DOHH2 (cell line): ENCODE data around the gene LAMP2.

Source experiments
- CTCF ChIP-seq: fragments of 200-600 bp; sonication (generic); IDR thresholded peaks from one replicate; pipeline ENCODE4 v1.5.1; 2014; ENCODE audit warnings: antibody characterized with exemption, mild to moderate bottlenecking, low read depth, low read length; ENCODE audit not compliant: poor library complexity, severe bottlenecking
- EZH2phosphoT487 ChIP-seq: fragments of 200-600 bp; sonication (generic); IDR thresholded peaks from 2 replicates; pipeline ENCODE4 v1.6.1; 2017; ENCODE audit warnings: borderline replicate concordance, mild to moderate bottlenecking, antibody characterized with exemption, low read length, moderate library complexity, mixed read lengths

DNA sequence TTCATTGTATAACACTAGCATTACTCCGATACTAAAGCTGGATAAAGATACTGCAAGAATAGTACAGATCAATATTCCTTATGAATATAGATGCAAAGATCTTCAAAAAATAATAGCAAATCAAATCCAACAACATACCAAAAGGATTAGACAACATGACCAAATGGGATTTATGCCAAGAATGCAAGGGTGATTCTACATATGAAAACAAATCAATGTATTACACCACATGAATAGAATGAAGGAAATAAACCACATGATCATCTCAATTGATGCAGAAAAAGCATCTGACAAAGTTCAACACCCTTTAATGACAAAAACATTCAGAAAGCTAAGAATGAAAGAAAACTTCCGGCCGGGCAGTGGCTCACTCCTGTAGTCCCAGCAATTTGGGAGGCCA lies 48.8 kb upstream of the LAMP2 start:
- TF ChIP-seq CTCF: no peak
- no peak for TF ChIP-seq EZH2phosphoT487
